MG63 (cell line): ENCODE results near the gene CDY1B. TPM values are rescaled to one million over a fixed set of nuclear protein-coding genes. Genes with fewer than 3 reads are reported as not detected.
"Not testable (repeated sequence)": the region's sequence is repeated elsewhere in the genome, so short reads cannot be mapped to it uniquely, and the experiment has no call there.

Source experiments
- DNase-seq: peaks from one replicate; pipeline ENCODE4 v3.0.0-alpha.2; 2020
- H3K27me3 ChIP-seq: fragments of 250-450 bp; sonication (Bioruptor Pico); 2 replicates; pipeline ENCODE4 v1.5.1; 2020; ENCODE audit warnings: mild to moderate bottlenecking, moderate library complexity
- H3K36me3 ChIP-seq: fragments of 250-450 bp; sonication (Bioruptor Pico); 2 replicates; pipeline ENCODE4 v1.5.1; 2020; ENCODE audit warnings: mild to moderate bottlenecking, moderate library complexity
- H3K4me3 ChIP-seq: fragments of 250-450 bp; sonication (Bioruptor Pico); 2 replicates; pipeline ENCODE4 v1.5.1; 2020; ENCODE audit warnings: mild to moderate bottlenecking, moderate library complexity
- H3K9me3 ChIP-seq: fragments of 250-450 bp; sonication (Bioruptor Pico); 2 replicates; pipeline ENCODE4 v1.5.1; 2020; ENCODE audit warnings: mild to moderate bottlenecking, moderate library complexity
- total RNA-seq: library from RNA; depleted of rRNA; stranded (reverse); fragments of >200 nt; shearing (Covaris generic); gene quantifications from 2 replicates; pipeline ENCODE4 v1.2.3, GENCODE V29; 2014; ENCODE audit warnings: low replicate concordance; rRNA removed

Gene CDY1B, protein sequence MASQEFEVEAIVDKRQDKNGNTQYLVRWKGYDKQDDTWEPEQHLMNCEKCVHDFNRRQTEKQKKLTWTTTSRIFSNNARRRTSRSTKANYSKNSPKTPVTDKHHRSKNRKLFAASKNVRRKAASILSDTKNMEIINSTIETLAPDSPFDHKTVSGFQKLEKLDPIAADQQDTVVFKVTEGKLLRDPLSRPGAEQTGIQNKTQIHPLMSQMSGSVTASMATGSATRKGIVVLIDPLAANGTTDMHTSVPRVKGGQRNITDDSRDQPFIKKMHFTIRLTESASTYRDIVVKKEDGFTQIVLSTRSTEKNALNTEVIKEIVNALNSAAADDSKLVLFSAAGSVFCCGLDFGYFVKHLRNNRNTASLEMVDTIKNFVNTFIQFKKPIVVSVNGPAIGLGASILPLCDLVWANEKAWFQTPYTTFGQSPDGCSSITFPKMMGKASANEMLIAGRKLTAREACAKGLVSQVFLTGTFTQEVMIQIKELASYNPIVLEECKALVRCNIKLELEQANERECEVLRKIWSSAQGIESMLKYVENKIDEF
- not detected in 2 replicates for total RNA-seq

GRCh38 chrY:24047919-24048318, at the start of gene CDY1B:
CDY1B (minus strand) TSS chrY:24048019; CDS start chrY:24047688, 331 bp downstream.
- not testable (repeated sequence) for H3K4me3 ChIP-seq, H3K36me3 ChIP-seq, DNase-seq

DNA sequence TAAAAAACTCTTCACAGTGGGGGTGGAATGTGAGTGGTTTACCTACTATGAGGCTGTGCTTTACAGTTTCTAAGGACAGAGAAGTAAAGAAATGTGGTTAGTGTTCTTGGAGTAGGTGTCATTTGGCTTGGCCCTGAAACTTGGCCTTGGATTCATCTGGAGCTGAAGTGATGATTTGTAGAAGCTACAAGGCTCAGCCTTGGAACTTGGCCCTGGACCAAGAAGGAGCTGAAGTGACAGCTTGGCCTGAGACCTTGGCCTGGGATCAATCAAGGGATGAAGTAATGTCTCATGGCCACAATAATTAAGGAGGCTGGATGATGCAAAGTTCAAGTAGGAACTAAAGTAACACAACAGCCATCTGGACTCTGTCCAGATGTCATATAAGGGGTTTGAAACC, 1.7 kb upstream of the CDY1B start:
- not testable (repeated sequence) for H3K4me3 ChIP-seq, DNase-seq

More at GRCh38 chrY:24047919-24048318, at the start of gene CDY1B:
- not testable (repeated sequence) for H3K27me3 ChIP-seq, H3K9me3 ChIP-seq

GRCh38 chrY:24043209-24043608, 4.6 kb downstream of the CDY1B start:
- H3K9me3 ChIP-seq, H3K27me3 ChIP-seq, DNase-seq, H3K4me3 ChIP-seq, H3K36me3 ChIP-seq: not testable (repeated sequence)

More for the DNA sequence above, 1.7 kb upstream of the CDY1B start:
- not testable (repeated sequence) for H3K27me3 ChIP-seq, H3K9me3 ChIP-seq, H3K36me3 ChIP-seq

DNA sequence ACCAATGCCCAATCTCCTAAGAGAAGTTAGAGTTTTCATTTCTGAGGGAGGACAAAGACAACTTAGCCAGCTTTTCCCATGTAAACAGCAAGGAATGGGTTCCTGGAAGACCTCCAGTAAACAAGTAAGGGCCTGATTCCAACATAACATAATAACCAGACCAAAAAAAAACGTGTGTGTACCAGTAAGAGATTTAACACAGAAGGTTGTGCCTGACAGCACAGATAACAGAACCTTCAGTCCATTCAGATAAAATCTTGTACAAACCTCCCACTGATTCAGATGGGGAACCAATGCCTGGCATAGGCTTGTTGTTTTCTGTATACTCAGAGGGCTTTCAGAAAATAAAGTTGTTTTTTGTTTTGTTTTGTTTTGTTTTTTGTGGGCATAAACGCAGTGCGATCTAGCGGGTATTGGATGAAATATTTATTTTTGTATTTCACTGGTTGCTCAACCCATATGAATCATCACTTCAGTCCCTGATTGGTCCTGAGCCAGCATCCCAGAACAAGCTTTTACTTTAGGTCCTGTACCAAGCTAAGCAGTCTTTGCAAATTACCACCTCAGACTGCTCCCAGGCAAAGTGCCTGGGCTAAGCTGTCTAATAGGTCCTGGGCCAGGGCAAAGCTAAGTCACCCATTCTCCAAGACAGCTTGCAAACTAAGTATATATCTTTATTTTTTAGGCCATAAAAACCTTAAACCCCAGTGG, 8.7 kb downstream of the CDY1B start:
- H3K9me3 ChIP-seq, H3K27me3 ChIP-seq, DNase-seq, H3K4me3 ChIP-seq, H3K36me3 ChIP-seq: not testable (repeated sequence)

DNA sequence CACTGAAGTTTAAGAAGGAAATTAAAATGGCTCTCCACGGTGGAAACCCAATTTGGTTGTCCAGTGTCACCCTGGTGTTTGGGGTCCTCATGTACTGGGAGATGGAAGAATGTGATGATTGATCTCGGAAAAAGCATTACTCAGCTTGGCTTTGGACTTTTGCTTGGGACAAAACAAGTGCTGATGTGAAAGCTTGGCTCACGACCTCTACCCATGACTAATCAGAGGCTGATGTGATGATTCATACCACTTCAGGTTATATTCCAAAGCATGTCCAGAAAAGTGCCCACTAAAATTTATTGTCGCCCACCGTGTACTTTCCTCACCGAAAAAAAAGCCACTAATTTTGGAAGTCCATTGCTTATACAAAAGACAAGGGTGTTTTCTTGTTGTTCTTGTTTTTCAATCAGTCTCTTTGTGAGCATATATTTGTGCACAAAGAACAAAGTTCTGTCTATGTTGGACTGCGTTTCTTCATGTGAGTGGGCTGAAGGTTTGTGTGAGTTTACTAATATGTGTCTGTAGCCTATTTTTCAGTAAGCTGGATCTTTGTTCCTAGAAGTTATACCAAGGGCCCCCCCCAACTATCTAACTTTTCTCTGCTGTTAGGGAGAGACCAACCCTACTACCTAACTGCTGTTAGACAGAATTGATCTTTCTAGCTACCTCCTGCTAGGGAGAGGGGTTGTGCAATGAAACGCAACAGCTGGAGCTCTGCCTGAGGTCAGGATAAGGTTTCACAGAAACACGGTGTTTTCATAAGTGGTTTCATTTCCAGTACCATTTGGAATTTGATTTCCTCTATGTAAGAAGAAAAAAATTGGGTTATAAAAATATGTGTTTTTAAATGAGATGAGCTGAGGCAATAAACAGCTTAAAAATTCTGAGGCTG, 21.4 kb downstream of the CDY1B start:
- not testable (repeated sequence) for H3K36me3 ChIP-seq, H3K9me3 ChIP-seq

More for the DNA sequence above, 21.4 kb downstream of the CDY1B start:
- H3K4me3 ChIP-seq, H3K27me3 ChIP-seq, DNase-seq: not testable (repeated sequence)
